ENCODE results near the gene CHRNB4. TPM values are rescaled to one million over a fixed set of nuclear protein-coding genes. Genes with fewer than 3 reads are reported as not detected.

CHRNB4 gene
- total RNA-seq, 3 donors from 2014 or later: 0.29 to 2.4 TPM; not detected in 1

DNA sequence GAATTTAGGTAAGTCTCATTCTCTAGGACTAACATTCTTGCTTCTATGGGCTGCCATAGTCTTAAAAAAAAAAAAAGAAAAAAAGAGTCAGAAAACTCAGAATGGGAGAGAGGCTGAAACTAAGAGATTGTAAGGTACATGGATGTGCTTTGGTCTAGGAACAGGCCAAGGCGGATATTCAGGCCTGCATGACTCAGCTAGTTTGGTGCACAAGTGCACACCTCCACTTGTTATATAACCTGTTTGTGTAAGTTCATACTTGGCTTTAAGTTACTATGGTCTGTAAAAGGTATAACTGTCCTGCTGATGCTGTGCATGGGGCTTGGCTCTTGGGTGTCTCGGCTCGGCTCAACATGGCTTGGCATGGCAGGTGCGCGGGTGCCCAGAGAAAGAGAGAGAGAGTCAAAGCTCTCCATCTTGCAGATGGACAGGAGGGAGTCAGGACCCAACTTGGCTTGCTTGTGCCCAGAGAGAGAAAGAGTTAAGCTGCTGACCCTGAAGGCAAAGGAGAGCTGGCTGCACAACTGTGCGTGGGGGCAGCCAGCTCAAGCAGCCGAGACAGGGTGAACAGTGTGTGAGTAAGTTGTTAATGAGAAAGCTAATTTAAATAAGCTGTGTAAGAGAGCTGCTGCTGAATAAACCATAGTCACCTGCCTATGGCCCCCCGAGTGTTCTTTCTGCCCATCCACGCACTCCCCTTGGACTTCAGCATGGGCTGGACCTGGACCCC, 31.4 kb upstream of the CHRNB4 start:
- TF ChIP-seq CTCF (IDR thresholded peaks at IDR 0.05): no peak
- DNase-seq (no peak), ATAC-seq (no peak)
- Histone ChIP-seq H3K4me1 (ENCODE audit: low read depth) (no peaks in the 10 kb centered on the region), H3K4me3 (no peak overlapping the region), H3K9me3 (no peaks in the 10 kb centered on the region), H3K36me3 (ENCODE audit: low read depth) (no peaks in the 10 kb centered on the region)
- intact Hi-C loops (cut with DNase I, micrococcal nuclease): no loop called here

DNA sequence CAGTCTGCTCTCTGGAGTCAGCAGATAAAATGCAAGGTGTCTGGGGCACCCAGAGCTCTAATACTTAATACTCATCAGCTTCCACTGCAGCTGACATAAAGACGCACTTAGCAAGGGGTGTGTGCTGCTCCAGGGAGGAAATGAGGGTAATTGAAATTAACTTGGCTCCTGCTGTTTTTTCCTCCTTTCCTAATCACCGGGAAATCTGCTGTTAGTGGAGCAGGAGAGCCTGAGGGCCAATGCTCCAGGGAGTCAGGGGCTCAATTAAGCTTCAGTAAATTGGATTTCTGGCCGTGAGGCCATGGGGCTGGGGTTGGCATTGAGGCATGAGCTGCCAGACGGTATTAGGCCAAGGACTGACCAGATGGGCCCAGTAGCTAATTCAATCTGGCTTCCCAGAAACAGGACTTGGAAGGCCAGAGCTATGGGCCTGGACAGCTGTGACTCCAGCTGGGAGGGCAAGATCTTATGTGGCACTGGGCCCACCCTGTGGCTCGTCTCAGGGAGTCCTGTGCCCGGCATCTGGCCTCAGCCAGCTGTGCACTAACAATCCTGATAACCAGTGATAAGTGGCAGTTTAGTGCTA, 30.7 kb upstream of the CHRNB4 start:
- no peaks in the 10 kb centered on the region for H3K9me3 ChIP-seq
- DNase-seq (no peak), ATAC-seq (no peak)
- H3K4me1 ChIP-seq (ENCODE audit: low read depth): no peaks in the 10 kb centered on the region
- intact Hi-C loops (cut with DNase I, micrococcal nuclease): no loop called here
- TF ChIP-seq CTCF (IDR thresholded peaks at IDR 0.05): no peak
- H3K36me3 ChIP-seq (ENCODE audit: low read depth): no peaks in the 10 kb centered on the region
- H3K4me3 ChIP-seq: no peak overlapping the region

DNA sequence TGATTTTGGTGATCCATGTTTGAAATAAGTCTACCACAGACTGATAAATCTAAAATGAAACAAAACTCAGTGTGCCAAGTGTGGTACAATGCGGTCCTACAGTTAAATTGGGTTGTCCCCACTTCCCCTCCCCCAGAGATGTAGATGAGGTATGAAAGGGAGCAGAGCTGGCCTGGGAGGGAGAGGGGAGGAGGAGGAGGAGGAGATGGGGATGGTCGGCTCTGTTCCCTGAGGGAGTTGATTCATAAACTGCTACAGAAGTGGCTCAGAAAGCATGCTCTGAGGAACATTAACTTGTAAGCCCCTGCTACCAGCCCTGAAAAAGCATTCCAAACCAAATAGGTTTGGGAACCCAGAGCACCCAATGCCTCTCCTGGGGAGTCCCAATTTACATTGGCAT, 28.0 kb upstream of the CHRNB4 start:
- Histone ChIP-seq H3K4me1 (ENCODE audit: low read depth) (no peaks in the 10 kb centered on the region), H3K4me3 (no peak overlapping the region), H3K9me3 (no peaks in the 10 kb centered on the region), H3K36me3 (ENCODE audit: low read depth) (no peaks in the 10 kb centered on the region)
- no peak for DNase-seq
- ATAC-seq: no peak
- no peak for TF ChIP-seq CTCF (IDR thresholded peaks at IDR 0.05)
- intact Hi-C loops (cut with DNase I, micrococcal nuclease): no loop called here

- no peaks in the 10 kb centered on the region for H3K9me3 ChIP-seq
- no peaks in the 10 kb centered on the region for H3K4me1 ChIP-seq (ENCODE audit: low read depth)
- no peak overlapping the region for H3K4me3 ChIP-seq
- intact Hi-C loops (cut with DNase I, micrococcal nuclease): no loop called here
- no peak for ATAC-seq
- no peak for TF ChIP-seq CTCF (IDR thresholded peaks at IDR 0.05)
- DNase-seq: no peak
- no peaks in the 10 kb centered on the region for H3K36me3 ChIP-seq (ENCODE audit: low read depth)
These were observed 26.7 kb upstream of the CHRNB4 start for GRCh38 chr15:78667578-78668236.

DNA sequence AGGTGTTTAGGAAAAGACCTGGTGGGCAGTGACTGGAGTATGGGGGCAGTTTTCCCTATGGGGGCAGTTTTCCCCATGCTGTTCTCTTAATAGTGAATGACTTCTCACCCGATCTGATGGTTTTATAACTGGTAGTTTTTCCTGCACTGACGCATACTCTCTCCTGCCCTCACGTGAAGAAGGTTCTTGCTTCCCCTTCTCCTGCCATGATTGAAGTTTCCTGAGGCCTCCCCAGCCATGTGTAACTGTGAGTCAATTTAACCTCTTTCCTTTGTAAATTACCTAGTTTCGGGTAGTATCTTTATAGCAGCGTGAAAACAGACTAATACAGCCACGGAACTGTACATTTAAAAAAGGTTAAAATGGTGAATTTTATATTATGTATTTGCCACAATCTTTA, 25.0 kb upstream of the CHRNB4 start:
- H3K36me3 ChIP-seq (ENCODE audit: low read depth): no peaks in the 10 kb centered on the region
- TF ChIP-seq CTCF (IDR thresholded peaks at IDR 0.05): no peak
- no peak for ATAC-seq

More for the DNA sequence above, 25.0 kb upstream of the CHRNB4 start:
- intact Hi-C loops (cut with DNase I, micrococcal nuclease): no loop called here
- Histone ChIP-seq H3K4me3 (no peak overlapping the region), H3K4me1 (ENCODE audit: low read depth) (no peaks in the 10 kb centered on the region), H3K9me3 (no peaks in the 10 kb centered on the region)
- no peak for DNase-seq

Data from mucosa of descending colon (tissue), 3 donors.